DMS53 treated with DMSO at 0.1 percent for 48 hours (cell line): Measurements from ENCODE around the gene PLCD3.

ENCODE experiments used
- DNase-seq: peaks from one replicate; lab custom pipeline; 2025; ENCODE audit not compliant: unreplicated experiment; lab: John Stamatoyannopoulos, UW

Gene PLCD3

GRCh38 chr17:45132320-45132571, at the start of gene PLCD3:
TSS of gene PLCD3 (minus strand) at chr17:45132515. CDS start at chr17:45132410, 105 bp downstream.
- DNase-seq, result no peak

GRCh38 chr17:45177563-45177962, 45.2 kb upstream of the PLCD3 start:
- no peak for DNase-seq

GRCh38 chr17:45175759-45176115, 43.4 kb upstream of the PLCD3 start:
- DNase-seq, result no peak

- DNase-seq, result no peak
Observed at GRCh38 chr17:45172541-45173286, 40.4 kb upstream of the PLCD3 start.

GRCh38 chr17:45172232-45172540, 39.9 kb upstream of the PLCD3 start:
- DNase-seq, result no peak

GRCh38 chr17:45171338-45172231, 39.3 kb upstream of the PLCD3 start:
- DNase-seq, result no peak

GRCh38 chr17:45170931-45171337, 38.6 kb upstream of the PLCD3 start:
- no peak for DNase-seq

- no peak for DNase-seq
Observed at GRCh38 chr17:45170280-45170930, 38.1 kb upstream of the PLCD3 start.

GRCh38 chr17:45168991-45169752, 36.9 kb upstream of the PLCD3 start:
- DNase-seq, result no peak

- no peak for DNase-seq
Observed at GRCh38 chr17:45164734-45165269, 32.5 kb upstream of the PLCD3 start.

GRCh38 chr17:45162025-45162687, 29.8 kb upstream of the PLCD3 start:
- no peak for DNase-seq

- DNase-seq, result peak; percentile 98
Observed at GRCh38 chr17:45161288-45162024, 29.1 kb upstream of the PLCD3 start, which contains the start of gene HEXIM2. TSS of gene HEXIM2 (plus strand) at chr17:45161875. CDS start at chr17:45162794, 919 bp downstream.

- no peak for DNase-seq
Observed at GRCh38 chr17:45160447-45161287, 28.4 kb upstream of the PLCD3 start.

GRCh38 chr17:45156242-45156641, 23.9 kb upstream of the PLCD3 start:
- no peak for DNase-seq

- no peak for DNase-seq
Observed at GRCh38 chr17:45155483-45155882, 23.2 kb upstream of the PLCD3 start.

- DNase-seq, result no peak
Observed at GRCh38 chr17:45155029-45155428, 22.7 kb upstream of the PLCD3 start.

- DNase-seq, result no peak
Observed at GRCh38 chr17:45150911-45151809, 18.8 kb upstream of the PLCD3 start.
